Karpas-422 (cell line): Measurements from ENCODE around the gene ARL4D. TPM values are rescaled to one million over a fixed set of nuclear protein-coding genes. Genes with fewer than 3 reads are reported as not detected.

Experiments used
- DNase-seq: peaks from one replicate; pipeline ENCODE4 v3.0.0-alpha.2; 2015
- H2AFZ ChIP-seq: fragments of 200-600 bp; sonication (generic); 2 replicates; pipeline ENCODE4 v1.6.1; 2014; ENCODE audit warnings: antibody characterized with exemption, low read length, mixed read lengths
- H3K27ac ChIP-seq: fragments of 200-600 bp; sonication (generic); 2 replicates; pipeline ENCODE4 v1.5.1; 2014; ENCODE audit warnings: mild to moderate bottlenecking, low read length, moderate library complexity
- H3K27me3 ChIP-seq: fragments of 200-600 bp; sonication (generic); 2 replicates; pipeline ENCODE4 v1.6.1; 2014; ENCODE audit warnings: low read length, mixed read lengths
- H3K36me3 ChIP-seq: fragments of 200-600 bp; sonication (generic); 2 replicates; pipeline ENCODE4 v1.6.1; 2014; ENCODE audit warnings: low read length, mixed read lengths; ENCODE audit not compliant: insufficient read depth
- H3K4me1 ChIP-seq: fragments of 200-600 bp; sonication (generic); 2 replicates; pipeline ENCODE4 v1.6.1; 2014; ENCODE audit warnings: mild to moderate bottlenecking, low read length, mixed read lengths
- H3K4me2 ChIP-seq: fragments of 200-600 bp; sonication (generic); 2 replicates; pipeline ENCODE4 v1.6.1; 2014; ENCODE audit warnings: low read length, low read depth, mild to moderate bottlenecking; ENCODE audit not compliant: poor library complexity, severe bottlenecking
- H3K4me3 ChIP-seq: fragments of 200-600 bp; sonication (generic); 2 replicates; pipeline ENCODE4 v1.5.1; 2014; ENCODE audit warnings: mild to moderate bottlenecking, antibody characterized with exemption, low read length, mixed read lengths
- H3K79me2 ChIP-seq: fragments of 200-600 bp; sonication (generic); 2 replicates; pipeline ENCODE4 v1.6.1; 2014; ENCODE audit warnings: mild to moderate bottlenecking, low read length, mixed read lengths
- H3K9ac ChIP-seq: fragments of 200-600 bp; sonication (generic); 2 replicates; pipeline ENCODE4 v1.6.0; 2014; ENCODE audit warnings: low read length
- H3K9me2 ChIP-seq: fragments of 200-600 bp; sonication (generic), shearing (Covaris generic); replicated peaks from 2 replicates; pipeline ENCODE4 v1.6.0; 2014; ENCODE audit warnings: mild to moderate bottlenecking, low read length, moderate library complexity; ENCODE audit not compliant: insufficient read depth
- H3K9me3 ChIP-seq: fragments of 300-700, 200-600 bp; sonication (generic); 2 replicates; pipeline ENCODE4 v1.6.1; 2014; ENCODE audit warnings: low read length, mixed read lengths
- H4K20me1 ChIP-seq: fragments of 200-600 bp; sonication (generic); 2 replicates; pipeline ENCODE4 v1.6.1; 2014; ENCODE audit warnings: mild to moderate bottlenecking, antibody characterized with exemption, low read length, low read depth; ENCODE audit not compliant: insufficient read depth
- total RNA-seq: library from RNA; depleted of rRNA; stranded (reverse); fragments of >200 nt; shearing (Covaris generic); gene quantifications from 2 replicates; pipeline ENCODE4 v1.2.3, GENCODE V29; 2014; ENCODE audit warnings: low replicate concordance

ARL4D gene
- total RNA-seq, 1 experiment from 2014 or later: not detected

DNA sequence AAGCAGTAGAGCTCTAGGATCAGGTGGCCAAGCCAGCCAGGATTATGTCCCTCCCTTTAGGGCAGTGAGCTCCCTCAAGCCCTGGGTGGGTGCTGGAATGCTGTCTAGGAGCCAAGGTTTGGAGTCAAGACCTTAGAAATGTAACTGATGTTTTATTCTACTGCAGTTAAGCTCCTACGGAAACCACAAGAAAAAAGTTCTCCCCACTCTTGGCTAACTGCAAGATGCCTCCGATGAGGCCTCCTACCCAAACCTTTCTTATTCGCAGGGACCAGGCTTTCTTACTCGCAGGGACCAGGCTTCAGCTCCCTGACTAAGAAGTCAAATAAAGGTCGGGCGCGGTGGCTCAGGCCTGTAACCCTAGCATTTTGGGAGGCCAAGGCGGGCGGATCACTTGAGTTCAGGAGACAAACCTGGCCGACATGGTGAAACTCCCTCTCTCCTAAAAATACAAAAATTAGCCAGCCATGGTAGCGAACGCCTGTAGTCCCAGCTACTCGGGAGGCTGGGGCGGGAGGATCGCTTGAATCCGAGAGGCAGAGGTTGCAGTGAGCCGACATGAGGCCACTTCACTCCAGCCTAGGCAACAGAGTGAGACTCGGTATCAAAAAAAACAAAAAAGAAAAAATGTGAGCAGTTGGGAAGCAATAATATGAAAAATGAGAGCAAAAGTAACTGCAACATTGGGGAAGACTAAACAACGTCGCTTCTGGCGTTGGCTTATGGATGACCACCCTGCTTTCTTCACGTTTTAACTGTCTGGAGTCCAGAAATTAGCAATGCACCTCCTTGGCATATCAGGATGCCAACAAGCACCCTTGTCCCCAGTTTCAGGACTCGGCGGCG, 31.7 kb upstream of the ARL4D start:
- DNase-seq: no peak
- H2AFZ ChIP-seq: no peak overlapping the region
- H4K20me1 ChIP-seq: no peaks in the 10 kb centered on the region
- H3K4me3 ChIP-seq: peak overlapping the region; percentile 62; the same call in 1 of the 2 replicates
- H3K36me3 ChIP-seq: no peaks in the 10 kb centered on the region
- H3K27me3 ChIP-seq: no peaks in the 10 kb centered on the region
- H3K9me2 ChIP-seq: no peaks in the 10 kb centered on the region
- H3K27ac ChIP-seq: peak overlapping the region; percentile 63; the same call in 1 of the 2 replicates
- peak overlapping the region; percentile 81 for H3K4me2 ChIP-seq
- H3K4me1 ChIP-seq: peaks cover 31% of the 10 kb centered on the region
- H3K9me3 ChIP-seq: no peaks in the 10 kb centered on the region
- peak overlapping the region; percentile 67 for H3K9ac ChIP-seq
- H3K79me2 ChIP-seq: no peaks in the 10 kb centered on the region

DNA sequence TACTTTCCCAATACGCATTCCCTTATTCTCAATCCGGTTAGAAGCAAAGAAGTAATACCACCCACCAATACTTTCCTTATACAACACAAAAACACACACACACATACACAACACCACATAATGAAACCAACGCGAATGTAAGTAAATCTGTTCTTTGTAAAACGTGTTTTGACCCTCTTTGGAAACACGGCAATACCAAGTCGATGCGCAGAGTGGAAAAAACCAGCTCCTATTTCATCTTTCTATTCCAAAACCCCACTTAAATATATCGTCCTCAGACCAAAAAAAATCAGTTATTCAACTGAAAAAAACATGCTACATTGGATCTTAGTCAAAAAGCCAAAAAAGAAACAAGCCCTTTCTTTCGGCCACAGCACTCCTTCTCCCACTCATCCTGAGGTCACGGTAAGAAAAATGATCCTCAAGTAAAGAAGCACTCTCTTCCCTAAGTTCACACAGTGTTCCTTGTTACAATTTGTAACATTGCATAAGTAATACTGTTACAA, 31.0 kb upstream of the ARL4D start:
- peak overlapping the region; percentile 62 for H3K4me3 ChIP-seq
- H3K9ac ChIP-seq: peak overlapping the region; percentile 67
- H3K36me3 ChIP-seq: no peaks in the 10 kb centered on the region
- no peaks in the 10 kb centered on the region for H3K79me2 ChIP-seq
- DNase-seq: peak; percentile 91
- H3K4me1 ChIP-seq: peaks cover 34% of the 10 kb centered on the region
- no peaks in the 10 kb centered on the region for H4K20me1 ChIP-seq
- peak overlapping the region; percentile 88; the same call in 1 of the 2 replicates for H2AFZ ChIP-seq
- H3K27me3 ChIP-seq: no peaks in the 10 kb centered on the region
- H3K4me2 ChIP-seq: peak overlapping the region; percentile 81
- H3K27ac ChIP-seq: peak overlapping the region; percentile 63
- H3K9me3 ChIP-seq: no peaks in the 10 kb centered on the region
- H3K9me2 ChIP-seq: no peaks in the 10 kb centered on the region

DNA sequence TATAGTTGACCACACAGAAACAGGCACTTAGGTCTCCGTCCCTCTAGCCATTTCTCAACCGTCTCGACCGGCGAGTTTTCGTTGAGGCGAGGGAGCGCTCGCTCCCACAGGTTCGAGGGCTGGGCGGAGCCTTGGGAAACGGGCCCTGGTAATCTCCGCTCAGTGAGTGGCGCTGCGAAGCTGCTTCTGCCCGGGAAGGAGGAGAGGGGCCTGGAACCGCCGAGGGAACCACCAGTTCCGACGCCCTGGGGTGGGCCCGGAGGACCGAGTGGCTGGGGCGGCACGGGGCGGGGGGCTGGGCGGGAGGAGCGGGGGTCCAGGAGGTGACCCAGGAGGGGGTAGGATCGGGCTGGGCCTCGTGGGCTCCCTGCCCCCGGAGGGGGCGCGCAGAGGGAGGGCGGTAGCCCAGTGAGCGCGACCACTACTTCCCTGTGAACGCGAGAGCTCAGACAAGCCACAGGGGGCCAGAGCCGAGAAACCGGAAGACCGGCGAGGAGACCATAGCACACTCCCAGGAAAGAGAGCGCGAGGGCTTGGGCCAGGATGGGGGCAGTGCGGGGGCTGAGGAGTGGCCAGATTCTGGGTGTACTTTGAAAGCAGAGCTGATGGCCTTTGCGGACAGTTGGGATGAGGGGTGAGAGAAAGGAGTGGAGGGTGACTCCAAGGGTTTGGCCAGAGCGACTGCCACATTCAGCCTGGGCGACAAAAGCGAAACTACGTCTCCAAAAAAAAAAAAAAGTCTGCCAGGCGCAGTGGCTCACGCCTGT, 29.9 kb upstream of the ARL4D start:
- Histone ChIP-seq H3K9me3 (no peaks in the 10 kb centered on the region), H3K36me3 (no peaks in the 10 kb centered on the region), H2AFZ (peak overlapping the region; percentile 88), H3K27ac (no peak overlapping the region), H3K9me2 (no peaks in the 10 kb centered on the region), H3K27me3 (no peaks in the 10 kb centered on the region), H3K4me1 (peaks cover 34% of the 10 kb centered on the region), H3K79me2 (no peaks in the 10 kb centered on the region), H3K4me3 (peak overlapping the region; percentile 62), H3K9ac (peak overlapping the region; percentile 67), H3K4me2 (peak overlapping the region; percentile 81), H4K20me1 (no peaks in the 10 kb centered on the region)
- DNase-seq: no peak

DNA sequence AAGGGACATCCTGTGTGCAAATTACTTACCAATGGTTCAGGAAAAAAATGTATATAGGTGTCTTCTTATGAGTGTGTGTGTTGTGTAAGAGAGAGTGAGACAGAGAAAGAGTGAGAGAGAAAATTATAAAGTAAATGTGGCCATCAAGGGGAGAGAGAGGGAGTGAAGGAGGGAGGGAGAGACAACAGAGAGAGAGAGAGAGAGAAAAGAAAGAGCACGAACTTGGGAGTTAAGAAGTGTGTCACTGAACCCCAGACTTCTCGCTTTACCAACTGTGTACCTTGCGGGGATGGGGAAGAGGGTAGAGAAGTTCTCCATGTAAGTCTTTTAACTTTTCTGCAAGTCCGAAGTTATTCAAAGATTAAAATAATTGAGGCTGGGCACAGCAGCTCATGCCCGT, 28.8 kb upstream of the ARL4D start:
- no peak overlapping the region for H3K27ac ChIP-seq
- H3K9me3 ChIP-seq: no peaks in the 10 kb centered on the region
- H3K4me2 ChIP-seq: no peak overlapping the region
- H3K79me2 ChIP-seq: no peaks in the 10 kb centered on the region
- H3K27me3 ChIP-seq: no peaks in the 10 kb centered on the region
- no peak for DNase-seq
- no peak overlapping the region for H3K4me3 ChIP-seq
- no peak overlapping the region for H3K9ac ChIP-seq
- no peak overlapping the region for H2AFZ ChIP-seq
- no peaks in the 10 kb centered on the region for H3K9me2 ChIP-seq
- H3K4me1 ChIP-seq: peaks cover 34% of the 10 kb centered on the region
- no peaks in the 10 kb centered on the region for H3K36me3 ChIP-seq
- no peaks in the 10 kb centered on the region for H4K20me1 ChIP-seq

DNA sequence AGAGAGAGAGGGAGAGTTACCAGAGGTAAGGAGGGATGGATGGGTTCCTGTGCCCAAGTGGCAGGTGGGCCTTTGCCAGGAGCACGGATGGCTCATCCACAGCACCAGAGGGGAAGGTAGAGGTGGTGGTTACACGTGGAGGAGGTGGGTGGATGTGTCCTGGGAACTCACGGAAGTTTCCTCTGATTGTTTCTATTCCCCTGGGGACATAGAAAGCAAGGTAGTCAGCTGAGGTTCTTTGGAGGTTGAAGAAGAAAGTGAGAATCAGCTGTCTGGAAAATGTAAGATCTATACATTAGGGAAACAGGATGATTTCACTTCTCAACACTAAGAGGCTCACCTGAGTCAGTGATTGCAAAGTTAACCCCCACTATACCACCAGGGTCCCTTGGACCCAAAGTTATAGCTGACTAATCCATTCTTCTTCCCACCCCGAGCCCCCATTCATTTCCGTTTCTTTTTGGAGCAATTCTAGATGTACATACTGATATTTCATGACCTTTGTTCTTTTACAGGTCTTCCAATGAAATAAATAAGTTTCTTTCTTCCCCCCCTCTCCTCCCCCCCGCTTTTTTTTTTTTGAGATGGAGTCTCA, 27.5 kb upstream of the ARL4D start:
- no peak for DNase-seq
- Histone ChIP-seq H3K9me2 (no peaks in the 10 kb centered on the region), H3K79me2 (no peaks in the 10 kb centered on the region), H3K9me3 (no peaks in the 10 kb centered on the region), H2AFZ (no peak overlapping the region), H3K36me3 (no peaks in the 10 kb centered on the region), H3K4me2 (peak overlapping the region; percentile 63), H3K9ac (no peak overlapping the region), H3K27ac (no peak overlapping the region), H3K4me1 (peaks cover 34% of the 10 kb centered on the region), H3K4me3 (no peak overlapping the region), H3K27me3 (no peaks in the 10 kb centered on the region), H4K20me1 (no peaks in the 10 kb centered on the region)

DNA sequence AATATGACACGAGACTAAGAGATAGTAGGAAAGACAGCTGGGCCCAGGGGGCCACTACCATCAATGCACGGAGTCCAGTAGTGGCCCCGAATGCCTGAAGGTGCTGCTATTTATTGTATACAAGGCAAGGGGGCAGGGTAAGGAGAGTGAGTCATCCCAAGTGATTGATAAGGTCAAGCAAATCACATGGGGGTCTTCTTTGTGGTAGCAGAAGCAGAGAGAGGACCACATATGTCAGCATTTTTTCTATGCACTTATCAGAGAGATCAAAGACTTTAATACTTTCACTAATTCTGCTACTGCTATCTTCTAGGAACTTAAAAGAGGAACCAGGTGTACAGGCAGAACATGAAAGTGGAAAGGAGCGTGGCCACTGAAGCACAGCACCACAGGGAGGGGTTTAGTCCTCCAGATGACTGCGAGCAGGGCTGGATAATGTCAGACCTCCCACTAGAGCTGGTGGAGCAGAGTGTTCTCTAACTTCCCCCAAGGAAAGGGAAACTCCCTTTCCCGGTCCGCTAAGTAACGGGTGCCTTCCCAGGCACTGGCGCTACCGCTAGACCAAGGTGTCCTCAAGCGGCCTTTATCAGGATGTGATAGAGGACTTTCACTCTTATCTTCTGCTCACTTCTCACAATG, 26.4 kb upstream of the ARL4D start:
- Histone ChIP-seq H3K9me2 (no peaks in the 10 kb centered on the region), H3K9ac (peak overlapping the region; percentile 12; the same call in 1 of the 2 replicates), H3K9me3 (no peaks in the 10 kb centered on the region), H3K79me2 (no peaks in the 10 kb centered on the region), H3K4me3 (peak overlapping the region; percentile 47; the same call in 1 of the 2 replicates), H3K4me1 (peaks cover 27% of the 10 kb centered on the region), H3K27me3 (no peaks in the 10 kb centered on the region), H2AFZ (no peak overlapping the region), H3K36me3 (no peaks in the 10 kb centered on the region), H4K20me1 (no peaks in the 10 kb centered on the region), H3K27ac (no peak overlapping the region), H3K4me2 (peak overlapping the region; percentile 63)
- peak; percentile 79 for DNase-seq

DNA sequence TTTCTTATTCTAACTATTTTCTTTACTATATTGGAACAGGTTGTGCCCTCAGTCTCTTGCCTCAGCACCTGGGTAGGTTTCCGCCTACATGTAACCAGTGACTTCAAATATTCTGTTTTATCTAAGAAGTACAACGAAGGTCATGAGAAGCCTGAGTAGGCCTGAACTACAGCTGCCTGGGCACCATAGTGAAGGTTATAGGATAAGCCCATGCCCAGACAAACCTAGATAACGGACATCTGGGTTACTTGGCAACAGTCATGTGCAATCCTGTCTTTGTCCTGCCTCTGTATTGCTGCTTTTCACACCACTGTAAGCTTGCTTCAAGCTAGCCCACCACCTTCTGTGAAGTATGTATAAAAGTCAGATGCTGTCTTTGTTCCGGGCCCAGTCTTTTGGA, 25.4 kb upstream of the ARL4D start:
- DNase-seq: peak; percentile 36
- peaks cover 19% of the 10 kb centered on the region for H3K4me1 ChIP-seq
- H3K9me2 ChIP-seq: no peaks in the 10 kb centered on the region
- H3K4me2 ChIP-seq: no peak overlapping the region
- H4K20me1 ChIP-seq: no peaks in the 10 kb centered on the region
- no peak overlapping the region for H3K9ac ChIP-seq
- no peak overlapping the region for H3K4me3 ChIP-seq
- no peaks in the 10 kb centered on the region for H3K9me3 ChIP-seq
- H3K27ac ChIP-seq: no peak overlapping the region
- H3K36me3 ChIP-seq: no peaks in the 10 kb centered on the region
- H3K79me2 ChIP-seq: no peaks in the 10 kb centered on the region
- H2AFZ ChIP-seq: no peak overlapping the region
- no peaks in the 10 kb centered on the region for H3K27me3 ChIP-seq
